ENCODE data around the gene DYNC1H1.
"Not testable (repeated sequence)": the region's sequence is repeated elsewhere in the genome, so short reads cannot be mapped to it uniquely, and the experiment has no call there.

The DYNC1H1 gene

DNA sequence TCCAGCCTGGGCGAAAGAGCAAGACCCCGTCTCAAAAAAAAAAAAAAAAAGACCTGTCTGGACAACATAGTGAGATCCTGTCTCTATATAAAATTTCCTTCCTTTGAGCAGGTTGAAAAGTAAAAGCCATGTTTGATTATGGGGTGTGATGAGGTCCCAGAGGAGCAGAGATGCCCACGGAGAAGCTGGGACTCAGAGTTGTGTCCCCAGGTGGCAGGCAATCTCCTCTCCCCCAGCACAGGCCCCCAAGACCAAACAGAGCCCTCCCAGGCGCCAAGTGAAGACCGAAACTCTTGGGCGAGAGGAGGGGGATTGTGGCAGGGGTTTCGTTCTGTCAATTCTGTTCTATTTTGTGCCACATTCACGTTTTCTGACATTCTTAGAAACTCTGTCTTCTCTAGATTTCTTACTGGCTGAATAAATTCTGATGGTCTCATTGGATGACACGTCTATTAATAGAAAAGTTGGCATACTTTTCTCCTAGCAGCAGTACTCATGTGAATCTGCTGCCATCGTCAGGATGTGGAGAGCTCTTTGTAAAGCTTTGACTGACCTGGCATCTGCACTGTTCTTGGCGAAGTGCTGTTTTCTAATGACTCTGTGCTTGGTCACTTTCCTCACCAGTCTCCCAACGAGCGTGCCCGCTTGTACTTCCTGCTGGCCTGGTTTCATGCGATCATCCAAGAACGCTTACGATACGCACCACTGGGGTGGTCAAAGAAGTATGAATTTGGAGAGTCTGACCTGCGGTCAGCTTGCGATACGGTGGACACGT, 79.1 kb downstream of the DYNC1H1 start:
- FAIRE-seq = no peak

DNA sequence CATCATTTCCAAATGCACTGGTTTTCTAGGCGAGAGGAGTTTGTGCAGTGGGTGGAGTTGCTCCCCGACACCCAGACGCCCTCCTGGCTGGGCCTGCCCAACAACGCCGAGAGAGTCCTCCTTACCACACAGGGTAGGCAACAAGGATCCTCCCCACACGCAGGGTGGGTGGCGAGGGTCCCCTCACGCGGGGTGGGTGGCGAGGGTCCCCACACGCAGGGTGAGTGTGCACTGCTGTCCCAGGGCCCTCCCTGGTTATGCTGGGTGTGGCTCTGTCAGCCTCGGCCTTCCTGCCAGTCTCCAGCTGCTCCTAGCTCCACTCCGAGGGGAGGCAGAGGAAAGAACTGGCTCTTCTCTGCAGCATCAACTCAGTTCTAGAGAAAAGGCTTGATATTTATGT, 80.2 kb downstream of the DYNC1H1 start:
- FAIRE-seq = no peak

DNA sequence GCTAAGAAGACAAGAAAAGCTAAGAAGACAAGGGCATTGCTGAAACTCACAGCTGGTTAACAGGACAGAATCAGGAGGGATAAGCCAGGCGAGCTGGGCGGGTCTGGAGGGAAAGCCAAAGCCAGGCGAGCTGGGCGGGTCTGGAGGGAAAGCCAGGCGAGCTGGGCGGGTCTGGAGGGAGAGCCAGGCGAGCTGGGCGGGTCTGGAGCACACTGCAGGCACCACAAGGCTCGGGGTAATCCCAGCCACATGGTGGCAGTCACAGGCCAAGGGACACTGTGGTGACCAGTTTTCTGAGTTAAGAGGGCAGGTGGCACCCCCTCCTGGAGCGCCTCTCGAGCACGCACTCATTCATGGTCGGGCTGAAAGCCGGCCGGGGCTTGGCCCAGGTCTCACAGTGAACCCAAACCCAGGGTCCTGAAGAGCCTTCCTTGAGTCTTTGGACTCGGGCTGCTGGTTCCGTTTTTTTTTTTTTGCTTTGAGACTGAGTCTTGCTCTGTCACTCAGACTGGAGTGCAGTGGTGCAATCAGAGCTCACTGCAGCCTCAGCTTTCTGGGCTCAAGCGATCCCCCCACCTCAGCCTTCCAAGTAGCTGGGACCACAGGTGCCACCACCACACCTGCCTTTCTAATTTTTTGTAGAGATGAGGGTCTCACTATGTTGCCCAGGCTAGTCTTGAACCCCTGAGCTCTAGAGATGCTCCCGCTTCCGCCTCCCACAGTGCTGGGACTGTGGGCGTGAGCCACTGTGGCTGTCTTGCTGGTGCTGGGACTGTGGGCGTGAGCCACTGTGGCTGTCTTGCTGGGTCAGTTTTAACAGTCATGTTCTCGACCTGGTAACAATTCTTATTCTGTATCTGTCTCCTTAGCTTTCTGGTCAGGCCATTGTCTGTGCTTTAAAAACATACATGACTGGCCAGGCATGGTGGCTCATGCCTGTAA, 82.2 kb downstream of the DYNC1H1 start:
- FAIRE-seq = no peak

DNA sequence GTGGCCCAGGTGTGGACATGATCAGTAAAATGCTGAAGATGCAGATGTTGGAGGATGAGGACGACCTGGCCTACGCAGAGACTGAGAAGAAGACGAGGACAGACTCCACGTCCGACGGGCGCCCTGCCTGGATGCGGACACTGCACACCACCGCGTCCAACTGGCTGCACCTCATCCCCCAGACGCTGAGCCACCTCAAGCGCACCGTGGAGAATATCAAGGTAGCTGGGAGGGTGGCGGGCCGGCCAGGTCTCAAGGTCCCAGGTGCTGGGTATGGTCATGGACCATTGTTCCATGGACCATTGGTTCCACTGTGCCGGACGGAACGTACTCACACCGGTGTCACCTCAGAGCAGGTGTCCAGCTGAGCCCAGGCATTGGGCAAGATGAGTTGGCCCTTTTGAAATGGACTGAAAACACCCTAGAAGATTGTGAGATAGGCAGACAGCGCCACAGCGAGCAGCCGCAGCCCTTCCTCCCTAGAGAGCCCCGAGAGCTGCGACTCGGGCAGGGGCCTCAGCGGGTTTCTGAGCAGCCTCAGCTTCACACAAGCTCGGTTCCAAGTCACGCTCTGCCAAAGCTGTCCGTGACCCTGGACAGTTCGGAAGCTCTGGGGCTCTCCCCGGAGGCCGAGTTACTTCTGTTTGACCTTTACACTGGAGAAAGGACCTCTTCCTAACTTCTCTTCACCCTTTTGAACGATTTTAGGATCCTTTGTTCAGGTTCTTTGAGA, 83.6 kb downstream of the DYNC1H1 start:
- no peak for FAIRE-seq

DNA sequence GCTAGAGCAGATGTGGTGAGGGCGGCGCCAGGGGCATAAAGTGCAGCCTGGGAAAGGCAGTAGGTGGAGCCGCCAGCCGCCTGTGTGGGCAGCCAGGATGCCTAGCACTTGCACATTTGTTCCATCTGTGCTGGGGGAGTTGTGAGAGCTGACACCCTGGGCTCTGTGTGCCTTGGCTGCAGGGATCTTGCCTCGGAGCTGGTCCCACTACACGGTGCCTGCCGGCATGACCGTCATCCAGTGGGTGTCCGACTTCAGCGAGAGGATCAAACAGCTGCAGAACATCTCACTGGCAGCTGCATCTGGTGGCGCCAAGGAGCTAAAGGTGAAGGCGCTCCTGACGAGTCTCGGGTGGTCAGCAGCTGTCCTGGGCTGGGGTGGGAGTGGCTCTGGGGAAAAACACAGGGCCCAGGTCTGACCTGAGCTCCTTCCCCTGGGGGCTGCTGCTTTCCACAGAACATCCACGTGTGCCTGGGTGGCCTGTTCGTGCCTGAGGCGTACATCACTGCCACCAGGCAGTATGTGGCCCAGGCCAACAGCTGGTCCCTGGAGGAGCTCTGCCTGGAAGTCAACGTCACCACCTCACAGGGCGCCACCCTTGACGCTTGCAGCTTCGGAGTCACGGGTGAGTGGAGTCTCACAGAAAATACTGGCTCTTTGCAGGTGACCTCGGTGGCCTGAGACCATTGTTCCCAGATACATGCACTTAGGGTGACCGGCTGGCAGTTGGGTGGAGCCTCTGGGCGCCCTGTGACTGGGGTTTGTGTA, 85.1 kb downstream of the DYNC1H1 start:
- no peak for FAIRE-seq

DNA sequence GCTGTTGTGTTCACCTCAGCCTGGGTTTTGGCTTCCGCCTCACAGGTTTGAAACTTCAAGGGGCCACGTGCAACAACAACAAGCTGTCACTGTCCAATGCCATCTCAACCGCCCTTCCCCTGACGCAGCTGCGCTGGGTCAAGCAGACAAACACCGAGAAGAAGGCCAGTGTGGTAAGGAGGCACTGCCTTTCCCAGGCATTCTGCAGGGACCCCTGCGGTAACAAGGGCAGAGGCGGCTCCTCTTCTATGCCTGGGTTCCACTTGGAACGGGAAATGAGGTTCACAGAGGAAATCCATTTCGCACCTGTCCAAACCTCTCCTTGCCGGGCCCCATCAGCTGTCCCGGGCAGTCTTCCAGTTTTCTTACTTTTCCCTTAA, 85.6 kb downstream of the DYNC1H1 start:
- FAIRE-seq = no peak

DNA sequence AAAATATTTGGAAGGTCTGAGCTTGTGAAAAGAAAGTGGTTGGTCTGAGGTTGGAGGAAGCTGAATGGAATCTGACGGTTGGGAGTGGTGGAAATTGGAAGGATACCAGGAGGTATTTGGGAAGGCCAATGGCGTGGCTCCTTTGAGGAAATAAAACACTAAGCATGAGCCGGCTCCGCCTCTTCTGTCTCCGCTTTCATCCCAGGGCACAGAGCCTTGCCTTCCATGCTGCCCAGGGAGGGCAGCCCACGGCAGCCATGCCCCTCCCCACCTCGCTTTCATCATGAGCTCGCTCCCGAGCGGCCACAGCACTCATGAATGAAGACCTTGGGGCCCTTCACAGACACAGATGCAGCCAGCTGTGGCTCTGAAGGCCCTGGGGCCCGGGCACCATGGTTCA, 86.3 kb downstream of the DYNC1H1 start:
- no peak for FAIRE-seq

DNA sequence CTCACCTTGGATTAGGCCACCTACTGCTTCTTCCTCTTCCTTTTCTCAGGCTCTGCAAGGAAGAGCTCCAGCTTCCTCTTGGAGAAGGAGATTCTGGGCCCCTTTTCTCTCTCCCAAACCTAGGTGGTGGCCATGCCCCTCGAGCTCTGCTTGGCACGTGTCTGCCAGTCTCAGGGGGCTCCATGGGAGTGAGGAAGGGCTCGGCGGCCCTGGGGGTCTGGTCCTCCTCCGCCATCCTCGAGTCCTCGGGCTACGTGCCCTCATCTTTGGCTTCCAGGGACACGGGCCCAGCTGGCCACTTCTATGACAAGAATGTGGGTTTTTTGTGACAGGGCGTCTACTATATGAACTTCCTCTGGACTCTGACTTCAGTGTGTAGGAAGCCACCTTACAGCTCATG, 88.1 kb downstream of the DYNC1H1 start:
- no peak for FAIRE-seq

DNA sequence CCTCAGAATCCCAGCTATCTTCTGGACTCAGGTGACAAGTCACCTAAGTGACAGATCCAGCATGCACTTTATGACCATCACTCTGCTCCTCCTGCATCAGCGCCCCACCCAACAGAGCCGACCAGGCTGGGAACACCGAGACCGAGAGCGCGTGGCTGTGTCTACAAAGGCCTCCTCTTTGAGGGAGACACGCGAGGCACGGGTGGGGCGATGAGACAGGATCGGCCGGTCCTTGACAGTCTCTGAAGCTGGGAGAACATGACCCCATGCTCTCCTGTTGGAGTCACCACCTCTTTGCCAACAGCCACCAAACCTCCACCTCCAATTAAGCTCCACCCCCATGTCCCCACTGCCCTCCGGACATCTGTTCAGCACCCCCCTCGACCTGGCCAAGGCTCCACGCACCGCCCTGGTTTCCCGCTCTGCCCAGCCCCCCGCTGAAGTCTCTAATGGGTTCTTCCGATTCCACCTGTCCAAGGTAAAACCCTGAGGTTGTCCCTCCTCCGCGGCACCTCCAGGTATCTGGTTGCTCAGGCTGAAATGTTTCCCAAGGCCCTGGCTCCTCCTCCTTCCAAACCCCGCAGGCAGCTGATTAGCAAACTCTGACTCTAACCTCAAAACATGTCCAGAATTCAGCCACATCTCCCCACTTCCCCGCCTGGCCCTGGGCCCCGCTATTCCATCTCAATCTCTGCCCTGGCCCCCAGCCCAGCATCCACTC, 91.0 kb downstream of the DYNC1H1 start:
- FAIRE-seq = no peak

DNA sequence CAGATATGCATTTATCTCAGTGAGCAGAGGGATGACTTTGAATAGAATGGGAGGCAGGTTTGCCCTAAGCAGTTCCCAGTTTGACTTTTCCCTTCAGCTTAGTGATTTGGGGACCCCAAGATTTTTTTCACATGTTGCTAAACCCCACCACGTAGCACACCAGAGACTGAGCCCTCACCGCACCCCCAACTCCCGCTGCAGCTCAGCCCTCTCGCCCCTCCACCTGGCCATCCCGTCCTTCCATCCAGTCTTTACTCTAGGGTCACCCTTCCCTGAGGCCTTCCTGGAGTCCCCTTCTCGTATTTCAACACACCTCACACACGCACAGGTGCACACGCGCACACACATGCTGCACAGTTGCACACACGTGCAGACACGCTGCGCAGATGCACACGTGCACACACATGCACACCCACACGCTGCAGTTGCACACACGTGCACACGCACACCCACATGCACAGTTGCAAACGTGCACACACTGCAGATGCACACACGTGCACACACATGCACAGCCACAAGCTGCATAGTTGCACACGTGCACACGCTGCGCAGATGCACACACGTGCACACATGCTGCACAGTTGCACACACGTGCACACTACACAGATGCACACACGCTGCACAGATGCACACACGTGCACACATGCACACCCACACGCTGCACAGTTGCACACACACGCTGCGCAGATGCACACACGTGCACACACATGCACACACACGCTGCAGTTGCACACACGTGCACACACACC, 92.5 kb downstream of the DYNC1H1 start:
- no peak for FAIRE-seq

DNA sequence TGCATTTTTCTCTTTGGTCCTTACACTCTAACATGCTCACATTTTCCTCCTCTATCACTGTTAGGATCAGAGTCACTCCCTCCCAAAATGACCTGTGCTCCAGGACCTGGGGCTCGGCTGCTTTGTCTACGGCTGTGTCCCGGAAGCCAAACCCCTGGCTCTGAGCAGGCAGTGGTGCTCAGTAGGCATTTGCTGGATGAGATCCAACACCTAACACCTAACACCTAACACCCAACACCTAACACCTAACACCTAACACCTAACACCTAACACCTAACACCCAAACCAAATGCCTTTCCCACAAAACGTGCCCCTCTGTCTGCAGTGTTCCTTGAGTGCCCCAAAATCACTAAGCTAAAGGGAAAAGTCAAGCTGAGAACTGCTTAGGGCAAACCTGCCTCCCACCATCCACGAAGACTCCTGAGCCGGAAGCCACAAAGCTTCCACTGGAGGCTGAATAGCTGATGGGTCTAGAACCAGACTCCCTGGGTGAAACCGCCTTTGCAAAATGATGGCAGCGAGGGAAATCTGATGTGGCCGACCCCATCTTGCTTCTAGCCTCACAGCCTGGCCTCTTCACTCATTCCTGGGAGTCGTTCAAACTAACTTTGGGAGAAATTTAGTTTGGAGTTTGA, 93.2 kb downstream of the DYNC1H1 start:
- FAIRE-seq = no peak

DNA sequence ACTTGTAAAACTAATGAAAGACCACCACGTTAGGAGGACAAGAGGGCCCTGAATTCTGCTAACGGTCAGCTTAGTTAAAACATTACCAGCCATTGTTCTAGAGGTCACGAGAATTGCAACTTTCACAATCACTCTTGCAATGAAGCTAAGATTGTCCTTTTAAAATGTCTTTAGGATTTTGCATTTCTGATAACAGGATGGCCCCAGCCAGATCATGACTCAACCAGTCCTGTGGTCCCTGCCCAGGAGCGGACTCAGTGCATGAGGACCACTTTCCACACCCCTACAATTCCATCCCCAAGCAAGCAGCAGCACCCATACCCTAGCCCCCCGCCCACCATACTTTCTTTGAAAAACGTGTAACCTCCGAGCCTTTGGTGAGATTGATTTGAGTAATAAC, 93.8 kb downstream of the DYNC1H1 start:
- FAIRE-seq = no peak

DNA sequence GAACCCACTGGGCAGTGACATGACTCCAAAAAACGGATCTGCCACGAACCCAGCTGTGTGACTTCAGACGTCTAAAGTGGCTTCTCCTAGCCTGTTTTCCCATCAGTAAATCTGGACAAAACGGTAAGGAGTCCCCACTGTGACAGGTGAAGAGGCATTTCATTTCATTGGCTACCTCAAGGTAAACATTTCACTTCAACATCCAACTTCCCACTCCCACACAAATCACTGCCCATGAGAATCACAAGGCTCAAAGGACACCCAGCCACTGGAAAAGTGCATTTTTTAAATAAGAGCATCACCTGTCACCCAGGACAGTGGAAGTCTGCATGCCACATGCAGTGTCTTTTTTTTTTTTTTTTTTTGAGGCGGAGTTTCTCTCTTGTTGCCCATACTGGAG, 94.6 kb downstream of the DYNC1H1 start:
- FAIRE-seq = no peak

DNA sequence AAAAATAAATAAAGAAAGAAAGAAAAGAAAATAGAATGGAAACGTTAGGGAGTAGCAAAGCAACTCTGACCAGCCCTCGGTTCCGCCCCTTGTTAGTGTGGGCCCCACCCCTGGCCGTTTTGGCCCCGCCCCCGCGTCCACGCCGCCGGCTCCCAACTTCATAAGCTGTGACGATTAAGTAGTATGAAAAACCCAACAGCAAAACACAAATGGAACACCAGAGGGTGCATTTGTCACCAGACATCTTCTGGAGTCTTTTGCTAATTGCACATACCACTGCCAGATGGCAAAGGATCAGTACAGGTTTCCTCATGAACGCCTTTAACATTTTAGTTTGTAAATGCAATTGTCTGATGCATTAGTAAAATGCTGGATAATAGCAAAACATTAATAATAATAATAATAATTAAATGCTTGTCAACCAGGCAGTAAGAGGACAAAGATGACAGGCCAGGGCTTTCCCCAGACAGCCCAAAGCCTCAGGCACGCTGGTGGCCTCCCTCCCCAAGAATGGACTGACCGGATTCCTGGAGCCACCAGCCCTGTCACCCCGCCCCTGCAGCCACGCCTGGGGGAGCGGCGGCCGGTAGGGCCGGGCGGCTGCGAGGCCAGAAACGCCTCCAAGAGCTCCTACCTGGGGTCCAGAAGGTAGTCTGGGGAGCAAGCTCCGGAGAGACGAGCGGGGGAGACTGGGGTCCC, 98.9 kb downstream of the DYNC1H1 start:
- no peak for FAIRE-seq

DNA sequence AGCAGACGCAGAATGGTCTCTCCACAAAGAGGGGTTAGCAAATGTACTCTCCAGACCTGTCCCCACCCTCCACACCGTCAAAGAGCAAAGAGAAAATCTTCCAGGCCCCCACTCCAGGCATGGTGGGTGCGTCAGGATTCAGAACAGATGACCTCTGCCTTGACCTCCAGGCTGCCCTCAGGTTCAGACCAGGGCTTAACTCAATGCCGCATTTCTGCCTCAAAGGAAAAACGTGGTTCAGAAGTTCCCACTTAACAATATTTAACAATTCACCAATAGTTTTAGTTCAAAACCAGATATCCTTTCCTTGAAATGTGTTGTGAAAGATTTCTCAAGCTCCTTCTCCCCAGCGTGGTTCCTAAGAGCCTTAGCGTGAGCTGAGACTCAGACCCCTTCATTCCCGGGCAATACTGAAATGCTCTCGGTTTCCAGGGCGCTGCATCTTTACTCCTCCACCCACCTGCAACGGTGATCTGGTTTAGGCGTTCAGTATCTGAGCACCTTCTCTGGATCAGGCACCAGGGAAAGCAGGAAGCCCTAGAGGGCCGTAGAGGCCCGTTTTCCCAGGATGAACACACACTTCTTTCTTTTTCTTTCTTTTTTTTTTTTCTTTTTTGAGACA, 99.5 kb downstream of the DYNC1H1 start:
- no peak for FAIRE-seq

DNA sequence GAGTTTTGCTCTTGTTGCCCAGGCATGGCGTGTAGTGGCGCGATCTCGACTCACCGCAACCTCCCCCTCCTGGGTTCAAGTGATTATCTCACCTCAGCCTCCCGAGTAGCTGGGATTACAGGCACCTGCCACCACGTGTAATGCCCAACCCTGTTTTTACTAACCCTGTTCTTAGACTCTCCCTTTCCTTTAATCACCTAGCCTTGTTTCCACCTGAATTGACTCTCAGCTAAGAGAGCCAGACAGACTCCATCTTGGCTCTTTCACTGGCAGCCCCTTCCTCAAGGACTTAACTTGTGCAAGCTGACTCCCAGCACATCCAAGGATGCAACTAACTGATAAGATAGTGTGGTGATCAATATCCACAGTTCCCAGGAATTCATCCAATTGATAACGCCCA, 100.2 kb downstream of the DYNC1H1 start:
- FAIRE-seq = not testable (repeated sequence)

DNA sequence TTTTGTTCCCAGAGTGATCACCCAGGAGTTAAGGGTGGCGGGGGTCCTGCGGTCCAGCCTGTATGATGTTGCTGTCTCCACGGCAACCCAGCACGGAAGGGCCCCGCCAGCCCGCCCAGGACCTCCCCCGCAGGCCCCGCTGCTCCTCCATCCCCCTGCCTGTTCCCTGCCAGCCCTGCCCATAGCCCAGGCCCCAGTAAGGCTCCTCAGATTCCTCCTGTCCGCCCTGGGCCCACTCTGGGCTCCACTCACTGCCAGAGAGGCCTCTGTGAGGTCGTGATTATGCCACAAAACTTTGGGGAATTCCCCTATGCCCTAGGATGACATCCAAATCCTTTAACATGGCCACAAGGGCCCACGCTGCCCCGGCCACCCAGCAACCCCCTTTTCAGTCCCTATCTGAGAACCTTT, 101.7 kb downstream of the DYNC1H1 start:
- no peak for FAIRE-seq

DNA sequence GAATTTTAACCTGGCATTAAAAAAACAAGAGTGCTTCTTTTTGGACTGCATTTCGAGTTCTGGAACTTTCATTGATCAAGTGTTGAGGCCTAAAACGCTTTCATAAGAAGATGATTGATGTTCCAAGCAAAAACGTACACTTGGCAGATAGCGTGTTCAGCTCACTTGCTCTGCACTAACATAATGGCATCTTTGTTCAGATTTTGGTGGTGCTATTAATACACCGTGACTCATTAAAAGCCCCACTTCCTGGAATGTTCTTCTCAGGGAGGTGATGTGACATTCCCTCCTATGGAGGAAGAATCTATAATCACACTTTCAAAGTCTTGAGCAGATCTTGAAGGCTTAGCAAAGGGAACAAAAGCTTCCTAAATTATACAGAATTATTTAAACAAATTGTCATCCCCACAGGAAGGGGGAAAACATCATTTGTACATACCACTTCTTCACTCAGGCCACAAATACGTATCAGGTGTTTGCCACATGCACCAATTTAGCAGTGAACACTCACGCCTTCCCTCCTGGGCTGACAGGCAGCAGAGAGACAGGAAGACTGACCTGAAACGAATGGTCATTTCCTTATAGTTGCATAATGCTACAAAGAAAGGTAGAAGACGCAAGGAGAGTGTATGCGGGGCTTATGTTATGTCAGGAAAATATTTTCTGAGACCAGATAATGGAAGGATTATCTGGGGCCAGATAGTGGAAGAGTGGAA, 107.1 kb downstream of the DYNC1H1 start:
- no peak for FAIRE-seq
